ENCODE results near the gene COX6B2.

Gene COX6B2

GRCh38 chr19:55316646-55317045, 37.9 kb downstream of the COX6B2 start:
- no peak for TF ChIP-seq ISL1 (CRISPR knock-in tag; IDR thresholded peaks at IDR 0.05)
- no peak for TF ChIP-seq RARB (CRISPR knock-in tag; IDR thresholded peaks at IDR 0.05)
- TF ChIP-seq TSHZ2 (CRISPR knock-in tag; IDR thresholded peaks at IDR 0.05), result no peak
- no peak for TF ChIP-seq CSRNP3 (CRISPR knock-in tag; IDR thresholded peaks at IDR 0.05)
- no peak for TF ChIP-seq SNAI2 (CRISPR knock-in tag; IDR thresholded peaks at IDR 0.05)
- ATAC-seq, result no peak

GRCh38 chr19:55315956-55316525, 38.5 kb downstream of the COX6B2 start:
- TF ChIP-seq POU6F1 (CRISPR knock-in tag; IDR thresholded peaks at IDR 0.05; ENCODE audit: borderline replicate concordance, low read depth), result no peak
- no peak for TF ChIP-seq ZNF565 (CRISPR knock-in tag; conservative IDR thresholded peaks at IDR 0.05; ENCODE audit: low read depth)
- no peak for TF ChIP-seq OSR1 (CRISPR knock-in tag; IDR thresholded peaks at IDR 0.05)
- TF ChIP-seq TOX (CRISPR knock-in tag; IDR thresholded peaks at IDR 0.05; ENCODE audit: borderline replicate concordance), result no peak
- no peak for TF ChIP-seq ARNTL (CRISPR knock-in tag; IDR thresholded peaks at IDR 0.05; ENCODE audit: borderline replicate concordance, low read depth)
- TF ChIP-seq ZFP30 (CRISPR knock-in tag; IDR thresholded peaks at IDR 0.05), result no peak
- TF ChIP-seq ZFP3 (CRISPR knock-in tag; IDR thresholded peaks at IDR 0.05), result no peak
- no peak for TF ChIP-seq TCF4 (CRISPR knock-in tag; IDR thresholded peaks at IDR 0.05; ENCODE audit: borderline replicate concordance)
- TF ChIP-seq BACH2 (CRISPR knock-in tag; IDR thresholded peaks at IDR 0.05; ENCODE audit: borderline replicate concordance), result no peak
- no peak for TF ChIP-seq SNAI2 (CRISPR knock-in tag; IDR thresholded peaks at IDR 0.05)
- no peak for TF ChIP-seq ESRRG (CRISPR knock-in tag; IDR thresholded peaks at IDR 0.05)
- no peak for TF ChIP-seq ZNF70 (CRISPR knock-in tag; IDR thresholded peaks at IDR 0.05)
- no peak for TF ChIP-seq CREB5 (CRISPR knock-in tag; IDR thresholded peaks at IDR 0.05; ENCODE audit: low read depth)
- no peak for TF ChIP-seq ISL1 (CRISPR knock-in tag; IDR thresholded peaks at IDR 0.05)
- no peak for TF ChIP-seq TSHZ2 (CRISPR knock-in tag; IDR thresholded peaks at IDR 0.05)
- ATAC-seq, result no peak

GRCh38 chr19:55314396-55314795, 40.1 kb downstream of the COX6B2 start:
- peak; percentile 13; the same call in 1 of the 3 replicates for ATAC-seq
- TF ChIP-seq ZNF565 (CRISPR knock-in tag; conservative IDR thresholded peaks at IDR 0.05; ENCODE audit: low read depth) (no peak), ESRRG (CRISPR knock-in tag; IDR thresholded peaks at IDR 0.05) (no peak), SNAI2 (CRISPR knock-in tag; IDR thresholded peaks at IDR 0.05) (no peak), CSRNP3 (CRISPR knock-in tag; IDR thresholded peaks at IDR 0.05) (no peak), BACH2 (CRISPR knock-in tag; IDR thresholded peaks at IDR 0.05; ENCODE audit: borderline replicate concordance) (no peak), PPARA (CRISPR knock-in tag; IDR thresholded peaks at IDR 0.05; ENCODE audit: borderline replicate concordance) (no peak), ZFP30 (CRISPR knock-in tag; IDR thresholded peaks at IDR 0.05) (no peak), RARB (CRISPR knock-in tag; IDR thresholded peaks at IDR 0.05) (no peak), ISL1 (CRISPR knock-in tag; IDR thresholded peaks at IDR 0.05) (no peak), ZNF70 (CRISPR knock-in tag; IDR thresholded peaks at IDR 0.05) (no peak), PATZ1 (CRISPR knock-in tag; IDR thresholded peaks at IDR 0.05; ENCODE audit: borderline replicate concordance) (no peak), CSDC2 (CRISPR knock-in tag; IDR thresholded peaks at IDR 0.05) (no peak), OSR1 (CRISPR knock-in tag; IDR thresholded peaks at IDR 0.05) (no peak), CREB5 (CRISPR knock-in tag; IDR thresholded peaks at IDR 0.05; ENCODE audit: low read depth) (no peak), ZC3H10 (CRISPR knock-in tag; IDR thresholded peaks at IDR 0.05) (no peak), ZFP3 (CRISPR knock-in tag; IDR thresholded peaks at IDR 0.05) (no peak), TOX (CRISPR knock-in tag; IDR thresholded peaks at IDR 0.05; ENCODE audit: borderline replicate concordance) (no peak)

Data from SK-N-SH treated with all-trans-retinoic acid at 6 μM for 48 hours (cell line).